Measurements from ENCODE around the gene TRIM8.

The TRIM8 gene

DNA sequence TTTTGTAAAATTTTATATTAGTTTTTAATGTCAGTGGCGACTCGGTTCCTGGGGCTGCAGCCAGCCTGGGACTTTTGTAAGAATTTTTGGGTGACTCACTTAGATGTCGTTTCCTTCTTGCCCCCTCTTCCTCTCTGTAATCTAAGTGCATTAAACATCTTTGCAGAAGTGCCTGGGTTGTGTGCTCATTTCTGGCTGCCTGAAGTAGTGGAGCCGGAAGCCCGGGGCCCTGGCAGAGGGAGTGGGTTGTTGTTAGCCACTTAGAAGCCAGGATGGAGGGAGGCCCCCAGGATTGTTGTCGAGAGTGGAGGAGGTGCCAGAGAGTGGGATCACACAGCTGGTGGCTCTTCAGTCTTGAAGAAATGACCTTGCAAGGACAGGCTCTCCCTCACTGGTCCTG, 11.0 kb upstream of the TRIM8 start:
- peak; percentile 43 for DNase-seq (ENCODE audit: low spot score)

DNA sequence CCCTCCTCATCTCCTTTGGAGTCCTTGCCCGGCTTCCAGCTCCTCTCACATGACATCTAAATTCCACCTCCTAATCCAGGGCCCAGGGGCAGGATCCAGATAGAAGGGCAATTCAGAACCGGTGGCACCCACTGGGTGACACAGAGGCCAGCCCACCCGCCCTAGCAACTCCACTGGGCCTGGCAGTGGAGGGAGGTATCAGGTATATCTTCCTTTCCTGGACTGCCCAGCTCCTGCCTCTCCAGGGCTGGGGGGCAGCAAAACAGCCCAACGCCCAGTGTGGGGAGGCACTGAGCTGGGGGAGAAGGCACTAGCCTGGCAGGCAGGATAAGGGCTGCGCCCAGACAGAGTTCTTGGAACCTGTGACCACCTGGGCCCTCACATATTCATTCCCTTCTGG, 10.4 kb upstream of the TRIM8 start:
- no peak for DNase-seq (ENCODE audit: low spot score)

DNA sequence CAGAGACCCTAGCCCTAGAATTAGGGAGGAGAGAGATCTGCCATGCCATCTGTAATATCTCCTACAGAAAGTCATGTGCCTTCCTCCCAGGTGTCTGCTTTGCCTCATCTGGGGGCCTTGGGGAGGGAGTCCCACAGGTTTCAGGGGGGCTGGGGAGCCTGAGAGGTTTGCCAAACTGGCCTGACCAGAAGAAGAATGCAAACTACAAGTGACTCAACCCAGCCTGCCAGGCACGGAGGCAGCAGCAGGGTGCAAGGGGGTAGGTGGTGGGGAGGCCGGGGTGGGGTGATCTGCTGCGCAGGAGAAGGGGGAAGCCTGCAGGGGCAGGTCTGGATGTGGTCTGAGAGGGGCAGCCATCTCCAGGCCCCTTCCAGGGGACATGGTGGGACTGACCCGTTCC, 9.6 kb upstream of the TRIM8 start:
- no peak for DNase-seq (ENCODE audit: low spot score)

DNA sequence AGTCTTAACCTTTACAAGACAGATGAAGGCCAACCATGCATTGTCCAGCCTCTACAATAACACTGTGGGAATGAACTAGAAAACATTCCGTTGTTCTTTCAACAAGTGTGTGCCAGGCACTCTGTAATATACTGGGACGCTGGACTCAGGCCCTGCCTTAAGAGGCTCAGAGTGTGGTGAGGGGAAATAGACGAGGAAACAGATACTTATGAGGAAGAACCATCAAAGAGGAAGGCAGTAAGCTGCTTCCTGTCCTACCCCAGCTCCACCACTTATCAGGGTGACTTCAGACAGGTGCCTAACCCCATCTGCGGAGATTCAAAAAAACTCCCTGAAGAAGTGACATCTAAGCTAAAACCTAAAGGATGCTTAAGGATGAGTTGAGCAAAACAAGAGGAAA, 8.9 kb upstream of the TRIM8 start:
- DNase-seq (ENCODE audit: low spot score) = peak; percentile 39

DNA sequence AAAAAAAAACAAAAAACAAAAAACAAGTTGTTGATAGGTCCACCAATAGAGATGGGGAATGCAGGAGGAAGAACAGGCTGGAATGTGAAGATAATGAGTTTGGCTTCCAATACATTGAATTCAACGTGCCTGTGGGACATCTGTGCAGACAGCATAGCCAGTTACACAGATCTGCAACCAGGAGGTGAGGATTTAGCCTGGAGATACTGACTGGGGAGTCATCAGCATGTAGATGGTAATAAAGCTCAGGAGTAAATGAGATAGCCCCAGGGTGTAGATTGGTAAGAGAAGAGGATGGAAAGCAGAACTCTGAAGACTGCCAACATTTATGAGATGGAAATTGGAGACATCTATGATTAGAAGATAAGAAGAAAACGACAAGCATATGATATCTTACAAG, 4.7 kb upstream of the TRIM8 start:
- DNase-seq (ENCODE audit: low spot score) = no peak

DNA sequence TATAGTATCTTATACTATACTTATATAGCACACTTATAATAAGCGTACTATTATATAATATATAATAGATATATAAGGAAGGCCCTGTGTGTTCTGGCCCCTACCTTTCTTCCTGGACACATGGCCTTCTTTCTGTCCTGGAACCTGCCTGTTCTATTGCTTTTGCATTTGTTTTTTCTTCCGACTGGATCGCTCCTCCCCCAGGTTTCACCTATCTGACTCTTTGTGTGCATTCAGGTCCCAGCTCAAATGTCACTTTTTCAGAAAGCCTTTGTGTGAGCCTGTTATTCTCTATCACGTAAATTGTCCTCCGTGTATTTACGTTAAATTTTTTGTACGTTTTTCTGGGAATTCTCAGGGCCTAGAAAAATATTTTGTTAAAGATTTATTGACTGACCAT, 2.9 kb upstream of the TRIM8 start:
- DNase-seq (ENCODE audit: low spot score) = no peak

DNA sequence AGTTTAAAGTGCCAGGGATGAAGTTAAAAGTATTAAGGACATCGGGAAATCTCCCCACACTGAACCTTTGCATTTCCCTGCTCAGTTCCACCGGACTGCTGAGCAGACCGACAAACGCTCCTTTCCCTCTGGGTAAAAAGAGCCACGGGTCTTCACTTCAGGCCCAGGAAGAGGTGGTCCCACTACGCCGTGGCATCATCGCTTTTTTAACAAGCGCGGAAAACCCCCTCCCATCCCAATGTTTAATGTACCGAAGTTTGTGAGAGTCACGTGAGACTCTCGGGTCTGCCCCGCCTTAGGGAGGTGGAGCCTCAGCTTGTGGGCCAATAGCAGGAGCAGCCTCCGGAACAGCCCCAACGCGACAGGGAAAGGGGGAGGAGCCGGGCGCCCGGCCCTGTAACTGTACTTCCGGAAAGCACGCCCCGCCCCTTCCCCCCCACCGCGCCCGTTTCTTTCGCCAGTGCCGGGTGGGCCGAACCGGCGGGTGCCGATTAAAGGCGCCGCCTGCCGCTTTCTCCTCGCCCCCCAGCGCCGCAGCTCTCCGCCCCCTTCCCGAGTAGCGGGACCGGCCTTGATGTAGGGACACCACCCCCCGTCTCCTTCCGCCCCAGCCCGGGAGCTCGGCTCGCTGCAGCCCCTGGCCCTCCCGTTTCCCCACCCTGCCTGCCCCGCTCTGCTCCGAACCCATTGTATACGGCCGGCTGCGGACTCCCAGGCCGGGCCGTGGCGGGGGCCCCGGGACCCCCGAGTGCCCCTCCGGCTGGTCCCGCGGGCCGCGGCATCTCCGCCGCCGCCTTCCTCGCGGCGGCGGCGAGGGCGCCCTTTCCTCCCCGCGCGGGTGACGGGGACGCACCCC, 2.2 kb upstream of the TRIM8 start:
- peak; percentile 98 for DNase-seq (ENCODE audit: low spot score)

DNA sequence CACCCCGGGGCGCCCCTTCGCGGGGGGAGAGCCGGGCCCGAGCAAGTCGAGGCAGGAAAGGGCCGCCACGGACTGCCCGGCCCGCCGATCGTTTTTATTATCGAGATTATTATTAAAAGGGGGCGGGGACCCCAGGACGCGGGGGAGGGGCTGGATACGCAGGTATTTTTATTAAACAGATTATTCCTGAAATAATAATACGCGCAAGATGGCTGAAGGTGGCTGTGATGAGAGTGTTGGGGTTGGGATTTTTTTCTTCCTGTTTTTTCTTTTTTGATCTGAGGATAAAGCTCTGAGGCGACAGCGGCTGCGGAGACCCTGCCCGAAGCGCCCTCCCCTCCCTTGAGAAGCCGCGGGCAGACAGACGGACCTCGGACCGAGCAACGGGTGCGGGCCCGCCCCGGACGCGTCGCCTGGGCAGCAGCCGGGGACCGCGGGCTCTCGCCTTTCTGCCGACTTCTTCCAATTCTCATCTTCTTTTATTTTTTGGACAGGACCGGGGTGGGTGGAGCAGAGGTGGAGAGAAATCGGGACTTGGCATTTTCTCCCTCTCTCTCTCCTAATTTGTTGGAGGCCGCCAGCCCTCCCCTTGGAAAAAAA, 1.4 kb upstream of the TRIM8 start:
- peak; percentile 50 for DNase-seq (ENCODE audit: low spot score)

DNA sequence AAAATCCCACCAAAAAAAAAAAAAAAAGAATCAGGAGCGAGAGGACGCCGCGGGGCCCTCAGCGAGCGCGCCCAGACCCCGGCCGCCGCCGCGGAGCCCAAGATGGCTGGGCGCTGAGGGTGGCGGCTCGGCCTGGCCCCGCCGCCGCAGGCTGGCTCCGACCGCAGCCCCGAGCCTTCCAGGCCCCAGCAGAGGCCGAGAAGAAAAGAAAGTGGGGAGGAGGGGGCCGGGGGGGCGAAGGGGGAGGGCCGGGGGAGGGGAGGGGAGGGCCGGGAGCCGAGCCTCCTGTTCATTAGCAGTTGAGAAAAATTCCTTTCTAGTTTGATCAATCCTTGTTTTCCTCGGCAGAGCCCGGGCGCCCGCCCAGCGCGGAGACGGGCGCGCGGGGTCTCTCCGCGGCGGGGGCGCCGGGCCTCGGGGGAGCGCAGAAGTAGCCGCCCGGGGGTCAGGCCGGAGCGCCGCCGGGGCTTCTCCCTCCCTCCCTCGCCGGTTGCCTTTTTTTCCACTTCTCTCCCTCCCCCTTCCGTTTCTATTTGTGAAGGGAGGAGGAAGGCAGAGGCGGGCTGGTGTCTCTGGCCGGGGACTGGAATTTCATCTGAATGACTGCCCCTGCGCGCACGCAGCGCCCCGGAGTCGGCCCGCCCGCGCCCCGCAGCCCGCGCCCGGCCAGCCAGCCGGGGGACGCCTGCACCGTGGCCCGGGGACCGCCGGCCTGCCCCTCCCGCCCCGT, 778 bp upstream of the TRIM8 start:
- peak; percentile 31 for DNase-seq (ENCODE audit: low spot score)

DNA sequence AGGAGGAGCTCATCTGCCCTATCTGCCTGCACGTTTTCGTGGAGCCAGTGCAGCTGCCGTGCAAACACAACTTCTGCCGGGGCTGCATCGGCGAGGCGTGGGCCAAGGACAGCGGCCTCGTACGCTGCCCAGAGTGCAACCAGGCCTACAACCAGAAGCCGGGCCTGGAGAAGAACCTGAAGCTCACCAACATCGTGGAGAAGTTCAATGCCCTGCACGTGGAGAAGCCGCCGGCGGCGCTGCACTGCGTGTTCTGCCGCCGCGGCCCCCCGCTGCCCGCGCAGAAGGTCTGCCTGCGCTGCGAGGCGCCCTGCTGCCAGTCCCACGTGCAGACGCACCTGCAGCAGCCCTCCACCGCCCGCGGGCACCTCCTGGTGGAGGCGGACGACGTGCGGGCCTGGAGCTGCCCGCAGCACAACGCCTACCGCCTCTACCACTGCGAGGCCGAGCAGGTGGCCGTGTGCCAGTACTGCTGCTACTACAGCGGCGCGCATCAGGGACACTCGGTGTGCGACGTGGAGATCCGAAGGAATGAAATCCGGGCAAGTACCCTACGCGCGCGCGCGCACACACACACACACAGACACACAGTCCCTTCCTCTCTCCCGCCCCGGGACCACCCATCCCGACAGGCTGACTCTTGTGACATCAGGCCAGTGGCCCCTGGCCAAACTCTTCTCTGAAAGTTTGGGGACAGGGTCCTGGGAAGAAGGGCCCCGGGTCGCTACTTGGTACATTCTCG, 538 bp downstream of the TRIM8 start:
- peak; percentile 82 for DNase-seq (ENCODE audit: low spot score)

DNA sequence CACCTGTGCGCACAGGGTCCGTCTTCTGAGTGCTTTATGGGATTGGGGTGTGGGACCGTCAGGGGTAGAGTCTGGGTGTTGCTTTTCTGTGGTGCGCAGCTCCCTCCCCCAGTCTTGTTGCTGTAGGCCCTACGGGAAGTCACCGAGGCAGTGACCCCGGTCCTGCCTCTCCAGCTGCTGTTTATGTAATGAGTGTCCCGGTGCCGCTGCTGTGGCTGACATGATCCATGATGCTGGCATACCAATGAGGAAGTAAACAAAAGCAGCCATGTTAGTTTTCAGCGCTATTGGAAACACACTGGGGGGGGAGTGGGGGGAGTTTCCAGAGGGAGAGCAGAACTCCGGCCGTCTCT, 1.1 kb downstream of the TRIM8 start:
- peak; percentile 48 for DNase-seq (ENCODE audit: low spot score)

DNA sequence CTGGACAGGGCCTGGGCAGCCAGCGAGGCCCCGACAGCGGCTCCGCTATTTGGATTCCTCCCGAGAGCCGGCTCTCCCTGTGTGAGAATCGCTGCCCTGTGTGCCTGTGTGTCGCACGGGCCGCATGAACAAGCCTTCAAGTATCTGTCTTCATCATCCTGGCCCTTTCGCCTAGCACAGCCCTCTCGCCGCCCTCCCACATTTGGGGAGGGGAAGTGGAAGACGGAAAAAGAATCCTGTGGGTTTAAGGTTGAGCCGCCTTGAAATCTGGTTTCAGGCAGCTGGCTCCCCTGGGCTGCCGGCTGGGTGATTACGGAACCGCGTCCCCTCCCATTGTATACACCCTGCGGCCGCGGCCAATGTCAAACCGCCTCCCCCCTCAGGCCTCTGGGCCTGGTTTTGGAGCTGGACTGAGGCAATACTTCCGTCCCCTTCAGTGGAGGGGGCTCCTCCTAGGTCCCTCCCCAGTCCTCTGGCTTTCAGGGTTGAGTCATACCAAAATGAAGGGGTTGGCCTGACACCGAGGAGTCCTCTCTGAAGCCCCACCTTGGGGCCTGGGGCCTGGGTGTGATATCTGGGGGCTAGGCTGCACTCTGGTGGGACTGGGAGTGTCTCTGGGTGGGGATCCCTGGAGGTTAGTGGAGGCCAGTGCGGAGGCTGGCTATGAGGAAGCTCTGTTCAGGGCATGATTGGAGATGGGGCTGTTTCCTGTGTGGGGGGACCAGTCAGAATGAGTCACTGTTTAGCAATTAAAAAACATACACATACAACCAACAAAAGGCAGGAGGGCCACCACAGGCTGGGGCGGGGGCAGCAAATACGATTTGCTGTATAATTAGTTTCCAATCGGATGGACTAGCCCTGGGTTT, 1.7 kb downstream of the TRIM8 start:
- DNase-seq (ENCODE audit: low spot score) = peak; percentile 88

DNA sequence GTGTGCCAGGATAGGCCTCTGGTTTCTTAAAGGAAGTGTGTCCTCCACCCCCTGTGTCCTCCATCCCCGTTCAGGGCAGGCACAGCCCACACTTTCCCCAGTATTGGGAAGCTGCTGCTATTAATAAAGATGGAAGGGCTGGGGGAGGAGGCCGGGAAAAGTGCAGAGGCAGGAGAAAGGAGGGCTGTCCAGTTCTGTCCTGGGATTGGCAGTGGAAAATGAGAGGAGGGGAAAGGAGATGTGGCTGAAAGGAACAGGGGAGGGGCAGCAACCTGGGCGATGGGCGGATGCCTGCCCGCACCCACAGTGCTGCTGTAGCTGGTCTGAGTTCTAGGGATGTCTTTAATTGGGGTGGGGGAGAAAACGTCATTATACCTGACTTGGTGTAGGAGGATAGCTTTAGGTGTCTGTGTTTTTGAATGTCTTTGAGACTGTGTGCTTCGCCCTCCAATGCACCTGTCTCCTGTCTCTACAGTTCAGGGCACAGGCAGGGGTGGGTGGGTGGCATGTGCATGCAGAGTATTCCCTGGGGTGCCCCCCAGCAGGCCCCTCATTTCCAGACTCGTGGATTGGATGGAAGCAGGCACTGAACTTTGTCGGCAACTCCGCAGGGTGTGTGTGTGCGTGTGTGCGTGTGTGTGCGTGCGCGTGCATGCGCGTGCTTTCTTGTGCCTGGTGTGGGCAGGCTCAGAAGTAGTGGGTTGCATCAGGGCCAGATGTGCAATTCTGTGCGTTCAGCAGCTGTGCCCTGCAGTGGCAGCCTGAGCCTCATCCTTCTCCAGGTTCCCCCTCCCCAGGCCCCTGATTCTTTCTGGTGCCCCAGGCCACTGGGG, 2.5 kb downstream of the TRIM8 start:
- DNase-seq (ENCODE audit: low spot score) = peak; percentile 50

DNA sequence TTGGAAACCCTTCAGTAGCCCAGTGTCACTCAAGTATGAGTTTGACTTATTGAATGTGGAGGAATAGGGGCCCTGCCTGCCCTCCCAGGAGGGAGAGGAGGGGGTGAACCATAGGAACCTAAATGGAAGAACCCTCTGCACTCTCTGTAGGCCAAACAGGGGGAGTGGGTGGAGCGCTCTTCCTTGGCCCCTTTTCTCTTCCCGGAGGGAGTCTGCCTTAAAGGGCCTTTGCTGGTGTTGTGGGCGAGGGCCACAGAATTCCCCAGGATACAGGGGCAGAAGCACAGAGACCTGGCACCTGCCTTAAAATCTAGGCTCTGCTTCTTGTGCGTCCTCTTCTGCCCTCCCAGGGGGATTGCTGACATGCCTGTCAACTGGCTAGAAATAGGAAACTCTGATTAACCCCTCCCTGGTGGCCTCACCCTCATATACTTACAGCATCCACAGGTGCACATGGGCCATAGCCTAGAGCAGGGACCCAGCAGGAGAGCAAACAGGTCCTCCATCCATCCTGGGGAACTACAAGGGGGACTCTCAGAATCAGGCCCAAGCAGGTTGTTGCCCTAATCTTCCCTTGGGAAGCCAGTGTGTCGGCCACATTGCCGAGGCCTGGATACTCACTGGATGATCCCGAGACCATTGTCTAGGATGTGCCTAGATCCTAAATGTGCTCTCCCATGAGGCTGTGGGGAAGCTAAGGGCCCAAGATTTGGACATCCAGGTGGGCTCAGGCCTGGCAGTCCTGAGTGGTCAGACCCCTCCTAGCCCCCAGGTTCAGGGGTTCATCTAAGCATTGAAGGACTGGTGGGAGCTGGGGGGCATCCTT, 3.4 kb downstream of the TRIM8 start:
- DNase-seq (ENCODE audit: low spot score) = no peak

DNA sequence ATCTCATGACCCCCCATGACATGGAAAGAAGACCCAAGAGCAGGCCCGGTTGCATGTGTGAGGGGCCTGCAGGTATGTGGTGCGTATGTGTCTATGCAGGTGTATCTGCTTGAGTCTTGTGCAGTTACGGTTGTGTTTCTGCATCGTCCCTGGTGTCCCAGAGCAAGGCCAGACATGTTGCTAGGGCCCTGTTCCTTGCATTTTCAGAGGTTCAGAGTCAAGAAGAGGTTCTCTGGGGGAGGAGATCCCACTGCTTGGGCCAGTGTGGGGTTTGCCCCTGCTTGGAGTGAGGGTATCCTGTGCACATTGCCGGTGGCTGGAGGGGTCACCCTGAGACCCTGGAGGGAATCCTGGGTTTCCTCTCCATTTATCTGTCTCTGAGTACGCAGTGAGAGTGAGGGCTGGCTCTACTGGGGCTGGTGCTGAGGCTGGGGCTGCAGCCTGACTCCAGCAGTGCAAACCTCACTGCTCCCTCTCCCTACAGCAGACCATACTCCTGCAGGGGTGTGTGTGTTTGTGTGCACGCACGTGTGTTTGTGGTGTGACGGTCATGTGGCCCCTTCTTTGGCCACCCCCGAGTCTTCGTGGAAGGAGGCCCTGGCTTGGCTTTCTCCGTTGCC, 4.1 kb downstream of the TRIM8 start:
- no peak for DNase-seq (ENCODE audit: low spot score)

DNA sequence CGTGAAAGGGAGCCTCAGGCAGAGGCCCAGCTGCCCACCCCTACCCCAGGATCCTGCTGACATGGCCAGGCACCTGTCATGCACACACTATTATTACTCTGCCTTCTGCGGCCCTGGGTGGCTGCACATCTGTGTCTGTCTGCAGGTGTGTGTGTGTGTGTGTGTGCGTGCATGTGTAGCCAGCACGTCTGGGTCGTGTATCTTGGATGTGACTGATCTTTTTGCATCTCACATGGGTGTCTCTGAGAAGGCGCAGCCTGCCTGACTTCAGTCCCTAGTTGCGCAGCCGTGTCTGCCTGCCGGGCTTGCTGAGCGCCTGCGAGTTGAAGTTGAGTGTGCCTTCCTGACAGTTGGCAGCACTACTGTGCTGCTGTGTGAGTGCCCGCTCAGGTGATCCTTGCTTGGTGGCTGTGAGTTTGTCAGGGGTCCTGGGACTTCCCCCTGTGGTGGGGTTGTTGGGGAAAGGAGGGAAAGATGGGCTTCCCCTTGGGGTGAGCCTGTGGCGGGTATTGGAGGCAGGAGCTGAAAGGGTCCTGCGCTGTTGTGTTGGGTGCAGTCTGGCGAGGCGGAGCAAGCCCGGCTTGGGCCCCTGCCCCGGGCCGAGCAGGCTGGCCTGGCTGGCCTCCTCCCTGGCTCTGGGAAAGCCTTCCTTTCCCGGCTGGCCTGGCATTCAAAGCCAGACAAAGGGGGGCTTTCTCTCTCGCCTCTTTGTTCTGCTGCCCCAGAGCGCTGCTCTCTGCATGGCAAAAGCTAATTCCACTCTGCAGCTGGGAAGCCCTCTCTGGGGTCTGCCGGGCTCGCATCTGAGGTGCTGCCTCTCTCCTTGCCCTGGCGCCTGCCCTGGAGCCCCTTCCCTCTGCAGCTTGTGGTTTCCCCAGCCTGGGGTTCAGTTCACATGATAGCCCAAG, 4.9 kb downstream of the TRIM8 start:
- peak; percentile 33 for DNase-seq (ENCODE audit: low spot score)

DNA sequence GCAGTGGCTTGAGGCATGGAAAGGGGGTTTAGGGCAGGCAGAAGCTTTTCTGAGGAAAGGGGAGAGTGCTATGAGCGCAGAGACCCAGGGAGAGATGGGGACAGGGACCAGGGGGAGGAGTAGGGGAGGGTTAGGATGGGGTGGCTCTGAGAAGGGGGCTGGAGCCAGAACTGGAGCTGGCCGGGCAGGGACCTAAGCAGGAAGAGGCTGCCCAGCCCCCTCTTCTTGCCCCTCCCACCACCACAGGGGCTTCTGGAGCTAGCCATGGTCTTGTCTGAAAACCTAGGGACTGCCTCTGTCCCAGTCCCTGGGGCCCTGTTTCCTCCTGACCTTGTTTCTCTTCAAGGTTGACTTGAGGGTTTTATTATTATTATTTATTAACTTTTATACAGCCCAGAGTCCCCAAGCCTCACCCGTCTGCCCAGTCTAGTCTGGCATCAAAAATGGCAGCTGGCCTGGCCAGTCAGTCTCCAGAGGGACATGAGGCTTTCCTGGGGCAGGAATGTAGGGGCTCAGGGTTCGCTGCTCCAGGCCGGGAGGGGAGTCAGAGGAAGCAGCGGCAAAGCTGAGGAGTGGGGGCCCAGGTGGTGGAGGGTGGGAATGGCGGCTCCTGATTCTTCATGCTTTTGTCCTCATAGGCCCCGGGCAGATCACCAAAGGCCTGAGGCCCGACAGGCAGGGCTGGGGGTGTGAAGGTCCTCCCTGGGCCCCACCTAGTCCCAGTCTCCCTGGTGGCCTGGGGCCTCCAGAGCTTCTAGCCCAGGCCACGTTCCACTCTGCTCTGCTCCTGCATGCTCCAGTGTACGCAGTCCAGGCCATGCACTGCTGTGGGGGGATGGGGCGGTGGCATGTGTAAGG, 5.7 kb downstream of the TRIM8 start:
- no peak for DNase-seq (ENCODE audit: low spot score)
